HG02610 (cell line): ENCODE results near the gene MEF2D.
A peak's percentile ranks its signal among the peaks of the same experiment; 100 is the strongest.

Experiments
- ATAC-seq: cut with Tn5 transposase; IDR thresholded peaks from one replicate; pipeline ENCODE4 v1.9.1; 2021; ENCODE audit warnings: mild to moderate bottlenecking, moderate library complexity; ENCODE audit not compliant: unreplicated experiment

The MEF2D gene

GRCh38 chr1:156489166-156489934 is 11.2 kb downstream of the MEF2D start:
- ATAC-seq, result no peak

- ATAC-seq, result peak; percentile 63
These were observed 11.9 kb downstream of the MEF2D start for GRCh38 chr1:156488566-156489165.

- ATAC-seq, result peak; percentile 59
These were observed 12.7 kb downstream of the MEF2D start for GRCh38 chr1:156487862-156488261.

GRCh38 chr1:156486421-156487344 is 13.9 kb downstream of the MEF2D start:
- ATAC-seq, result no peak

- ATAC-seq, result no peak
These were observed 14.6 kb downstream of the MEF2D start for GRCh38 chr1:156485984-156486383.

- ATAC-seq, result no peak
These were observed 16.0 kb downstream of the MEF2D start for GRCh38 chr1:156484480-156485058.

GRCh38 chr1:156483397-156483796 is 17.2 kb downstream of the MEF2D start:
- ATAC-seq, result no peak

GRCh38 chr1:156482276-156482675 is 18.3 kb downstream of the MEF2D start:
- ATAC-seq, result no peak

- ATAC-seq, result peak; percentile 37
These were observed 19.0 kb downstream of the MEF2D start for GRCh38 chr1:156481527-156481926.

GRCh38 chr1:156480411-156481192 is 20.0 kb downstream of the MEF2D start:
- ATAC-seq, result no peak

GRCh38 chr1:156480016-156480370 is 20.6 kb downstream of the MEF2D start:
- no peak for ATAC-seq

GRCh38 chr1:156479093-156480015 is 21.2 kb downstream of the MEF2D start:
- no peak for ATAC-seq

- no peak for ATAC-seq
These were observed 22.3 kb downstream of the MEF2D start for GRCh38 chr1:156478250-156478627.

GRCh38 chr1:156477526-156478249 is 22.9 kb downstream of the MEF2D start:
- ATAC-seq, result no peak

- ATAC-seq, result no peak
These were observed 23.9 kb downstream of the MEF2D start for GRCh38 chr1:156476501-156477298.

- no peak for ATAC-seq
These were observed 24.7 kb downstream of the MEF2D start for GRCh38 chr1:156475568-156476500.

GRCh38 chr1:156474966-156475365 is 25.6 kb downstream of the MEF2D start:
- peak; percentile 70 for ATAC-seq
